Adrenal gland (tissue), 12 donors: Measurements from ENCODE around the gene PRKCE. TPM values are rescaled to one million over a fixed set of nuclear protein-coding genes. Genes with fewer than 3 reads are reported as not detected.

Source experiments
- DNase-seq, 7 donors: peaks; one replicate each; pipeline ENCODE4 v3.0.0-alpha.2; 2019 to 2020
- H3K27ac ChIP-seq, 5 donors: fragments of 200-600 bp; sonication (generic) in 4 of 5; 1 replicate in 3 of 5; 2 replicates in 2 of 5; pipeline versions ENCODE4 v1.5.1 to v1.8.0; 2016 to 2020; ENCODE audit warnings: mild to moderate bottlenecking in 1 of 5
- H3K27me3 ChIP-seq: fragments of 200-600 bp; 2 replicates; pipeline ENCODE4 v1.8.0; 2021
- H3K36me3 ChIP-seq, 2 donors: fragments of 200-600 bp; replicated peaks in 1 of 2; 1 replicate in 1 of 2; 2 replicates in 1 of 2; pipeline versions ENCODE4 v1.5.1 to v1.8.0; 2018 to 2022
- H3K4me1 ChIP-seq, 2 donors: fragments of 200-600 bp; replicated peaks in 1 of 2; 1 replicate in 1 of 2; 2 replicates in 1 of 2; pipeline versions ENCODE4 v1.5.1 to v1.8.0; 2018 to 2021
- H3K4me3 ChIP-seq, 4 donors: fragments of 200-600 bp; sonication (generic) in 3 of 4; one replicate each; pipeline ENCODE4 v1.5.1; 2016 to 2018
- H3K9me3 ChIP-seq, 3 donors: fragments of 200-600 bp; sonication (generic) in 1 of 3; replicated peaks in 1 of 3; 1 replicate in 2 of 3; 2 replicates in 1 of 3; pipeline versions ENCODE4 v1.5.1 to v1.8.0; 2016 to 2021
- CTCF ChIP-seq, 6 experiments: fragments of 450-650 bp in 4 of 6; fragments of 200-600 bp in 2 of 6; sonication (generic) in 1 of 6; IDR thresholded peaks; 1 replicate in 5 of 6; 2 replicates in 1 of 6; pipeline versions ENCODE4 v1.5.1 to v1.8.0; 2016 to 2021; ENCODE audit warnings: antibody characterized with exemption in 6 of 6, mild to moderate bottlenecking in 2 of 6, moderate library complexity in 1 of 6
- POLR2A ChIP-seq, 2 donors: fragments of 450-650 bp; IDR thresholded peaks; one replicate each; pipeline ENCODE4 v1.6.1; 2017; ENCODE audit warnings: antibody characterized with exemption in 2 of 2, mild to moderate bottlenecking in 2 of 2, moderate library complexity in 1 of 2
- WGBS, 4 donors: extraction: QIAGEN DNeasy Blood & Tissue Kit in 2 of 4; methylation state at CpG; one replicate each; pipeline versions ENCODE4 v1.1.5 to v1.1.7; 2013 to 2017; 5-methylcytosine and 5-hydroxymethylcytosine counted together
- intact Hi-C, 2 donors: fragments of 100-400 bp; cut with DNase I; formaldehyde crosslinking; loops; one replicate each; pipeline versions ENCODE4 v1.14.1 to v1.15.0; 2022 to 2023
- polyA plus RNA-seq, 3 donors: library from polyadenylated mRNA; stranded (reverse); fragments of 200-250 nt in 2 of 3; fragments of 350-450 nt in 1 of 3; fragmentation: Illumina TruSeq in 1 of 3; extraction: RNeasy Lipid Tissue Mini Kit (QIAGEN cat#74804) in 1 of 3; gene quantifications; one replicate each; pipeline ENCODE4 v1.2.3, GENCODE V29; 2013 to 2014
- total RNA-seq, 9 donors: library from RNA; depleted of rRNA in 4 of 9; stranded (reverse); fragments of >200 nt in 4 of 9; fragments of 120-200 nt in 1 of 9; fragmentation: NEBNext Ultra II Directional in 1 of 9; extraction: Animal tissue kit (Norgen Biotek cat#: 25700) in 1 of 9; gene quantifications; one replicate each; pipeline versions ENCODE4 v1.1.0 to v1.2.4, GENCODE V29; 2013 to 2023
- donor health status: healthy with polysubstance abuse.
- donor health status: Bipolar disorder and iron deficiency.
- donor health status: DM: yes; HTN: yes; CAD: no.
- donor health status: DM: no; HTN: no; CAD: no.
- donor health status: DM: no; HTN: no; CAD: no.
- donor health status: DM: yes; HTN: yes; CAD: no.

PRKCE gene
- total and polyA plus RNA-seq, 12 donors = 1.9 to 19.2 (median 8.0) TPM

GRCh38 chr2:45935791-45936622 lies 284.5 kb downstream of the PRKCE start:
- 34 to 41% (median 38%) methylated on average over 11 to 13 of the region's 13 CpGs for WGBS, 4 donors
- DNase-seq = peak; percentile 96 to 100 (median 99)
- Histone ChIP-seq H3K9me3 (no peaks in the 10 kb centered on the region), H3K27ac (peak overlapping the region in 4 of 5 donors; percentile 11 to 81 (median 64)), H3K4me3 (no peak overlapping the region), H3K4me1 (peaks cover 4 to 16% of the 10 kb centered on the region in 2 donors), H3K36me3 (no peaks in the 10 kb centered on the region), H3K27me3 (no peaks in the 10 kb centered on the region)
- no peak for TF ChIP-seq POLR2A (IDR thresholded peaks at IDR 0.05)
- TF ChIP-seq CTCF (IDR thresholded peaks at IDR 0.05) = peak; percentile 64 to 96 (median 90)
- intact Hi-C loops = loop anchor here (5.0 to 10.0 kb wide), 2 partner anchors 161 to 289 kb away; no protein-coding TSS in a partner anchor

GRCh38 chr2:45936623-45936979 lies 285.1 kb downstream of the PRKCE start:
- Histone ChIP-seq H3K36me3 (no peaks in the 10 kb centered on the region), H3K4me1 (peaks cover 4 to 16% of the 10 kb centered on the region in 2 donors), H3K27ac (no peak overlapping the region), H3K4me3 (no peak overlapping the region), H3K27me3 (no peaks in the 10 kb centered on the region), H3K9me3 (no peaks in the 10 kb centered on the region)
- TF ChIP-seq POLR2A (IDR thresholded peaks at IDR 0.05) (no peak), CTCF (IDR thresholded peaks at IDR 0.05) (peak in 1 of 6 experiments; percentile 5)
- no peak for DNase-seq
- intact Hi-C loops = loop anchor here (5.0 to 10.0 kb wide), 2 partner anchors 162 to 289 kb away; no protein-coding TSS in a partner anchor
- WGBS, 4 donors = 37 to 47% (median 43%) methylated on average over 5 of the region's 5 CpGs

GRCh38 chr2:45937990-45938389 lies 286.5 kb downstream of the PRKCE start:
- 93 to 95% (median 94%) methylated on average over 4 of the region's 4 CpGs for WGBS, 4 donors
- Histone ChIP-seq H3K4me1 (peaks cover 4 to 16% of the 10 kb centered on the region in 2 donors), H3K27ac (peak overlapping the region in 1 of 5 donors; percentile 78), H3K27me3 (no peaks in the 10 kb centered on the region), H3K9me3 (no peaks in the 10 kb centered on the region), H3K4me3 (no peak overlapping the region), H3K36me3 (no peaks in the 10 kb centered on the region)
- intact Hi-C loops = loop anchor here (2.0 to 10.0 kb wide), 3 partner anchors 163 to 297 kb away; no protein-coding TSS in a partner anchor
- TF ChIP-seq POLR2A (IDR thresholded peaks at IDR 0.05) = no peak
- TF ChIP-seq CTCF (IDR thresholded peaks at IDR 0.05) = no peak
- DNase-seq = peak in 1 of 7 donors; percentile 49

GRCh38 chr2:45938649-45939511 lies 287.4 kb downstream of the PRKCE start:
- Histone ChIP-seq H3K27ac (peak overlapping the region in 4 of 5 donors; percentile 33 to 78 (median 64)), H3K27me3 (no peaks in the 10 kb centered on the region), H3K4me3 (no peak overlapping the region), H3K36me3 (no peaks in the 10 kb centered on the region), H3K9me3 (no peaks in the 10 kb centered on the region), H3K4me1 (peaks cover 4 to 16% of the 10 kb centered on the region in 2 donors)
- 52 to 70% (median 56%) methylated on average over 13 of the region's 13 CpGs for whole genome bisulfite sequencing, 4 donors
- peak; percentile 73 to 95 (median 87) for DNase-seq
- TF ChIP-seq CTCF (IDR thresholded peaks at IDR 0.05) = no peak
- peak in 1 of 2 donors; percentile 34 for TF ChIP-seq POLR2A (IDR thresholded peaks at IDR 0.05)
- intact Hi-C loops = loop anchor here (2.0 to 10.0 kb wide), 3 partner anchors 164 to 298 kb away; no protein-coding TSS in a partner anchor
